Kidney (tissue), 14 donors: ENCODE data around the gene NCF2. TPM values are rescaled to one million over a fixed set of nuclear protein-coding genes. Genes with fewer than 3 reads are reported as not detected.

ENCODE experiments used
- DNase-seq, 5 donors: peaks; one replicate each; pipeline ENCODE4 v3.0.0-alpha.2; 2013 to 2020
- FAIRE-seq: peaks from 2 replicates; lab custom pipeline; 2012; peaks lifted over from hg19 to GRCh38; lab: Jason Lieb, UNC
- H3K27ac ChIP-seq, 2 donors: one replicate each; pipeline ENCODE4 v1.7.0; 2013; ENCODE audit warnings: low read depth in 2 of 2, low read length in 2 of 2, inconsistent platforms in 1 of 2
- H3K27me3 ChIP-seq: one replicate; pipeline ENCODE4 v1.7.1; 2013; ENCODE audit warnings: low read length, inconsistent platforms; ENCODE audit not compliant: control insufficient read depth, insufficient read depth
- H3K36me3 ChIP-seq, 3 donors: one replicate each; pipeline versions ENCODE4 v1.7.0 to v1.7.1; 2013; ENCODE audit warnings: low read length in 3 of 3, control low read depth in 1 of 3, inconsistent platforms in 1 of 3; ENCODE audit not compliant: insufficient read depth in 3 of 3, control insufficient read depth in 2 of 3
- H3K4me1 ChIP-seq, 3 donors: one replicate each; pipeline versions ENCODE4 v1.7.0 to v1.7.1; 2013; ENCODE audit warnings: low read length in 3 of 3, inconsistent platforms in 1 of 3, low read depth in 1 of 3; ENCODE audit not compliant: control insufficient read depth in 2 of 3, insufficient read depth in 2 of 3
- H3K4me3 ChIP-seq, 3 donors: one replicate each; pipeline versions ENCODE4 v1.7.0 to v1.8.1; 2013; ENCODE audit warnings: low read length in 3 of 3, control low read depth in 1 of 3, inconsistent platforms in 1 of 3
- H3K9ac ChIP-seq, 3 donors: one replicate each; pipeline versions ENCODE4 v1.7.0 to v1.7.1; 2013; ENCODE audit warnings: low read length in 3 of 3, control low read depth in 1 of 3, inconsistent platforms in 1 of 3
- H3K9me3 ChIP-seq, 3 donors: one replicate each; pipeline versions ENCODE4 v1.7.0 to v1.7.1; 2013; ENCODE audit warnings: low read length in 3 of 3, control low read depth in 1 of 3, inconsistent platforms in 1 of 3; ENCODE audit not compliant: control insufficient read depth in 2 of 3, insufficient read depth in 1 of 3
- CTCF ChIP-seq: IDR thresholded peaks from 3 replicates; pipeline ENCODE4 v1.5.1; 2012; ENCODE audit warnings: mild to moderate bottlenecking, moderate library complexity, borderline replicate concordance; ENCODE audit not compliant: insufficient read depth; ENCODE audit errors: extremely low read depth
- intact Hi-C: fragments of 100-400 bp; cut with DNase I; formaldehyde crosslinking; loops from one replicate; pipeline ENCODE4 v1.11.1; 2022
- polyA plus RNA-seq: library from polyadenylated mRNA; stranded (reverse); fragments of 350-450 nt; fragmentation: Illumina TruSeq; extraction: RNeasy Lipid Tissue Mini Kit (QIAGEN cat#74804); gene quantifications from one replicate; pipeline ENCODE4 v1.2.3, GENCODE V29; 2014; ENCODE audit warnings: low read depth, low replicate concordance; ENCODE audit not compliant: insufficient read depth
- total RNA-seq: library from RNA; stranded (reverse); fragmentation: NEBNext Ultra II Directional; extraction: Animal tissue kit (Norgen Biotek cat#: 25700); gene quantifications from one replicate; pipeline ENCODE4 v1.2.1, GENCODE V29; 2021
- donor health status: control.
- donor health status: control.
- donor health status: control.
- donor health status: control.
- donor health status: control.
- donor health status: DM: yes; HTN: yes; CAD: no.
- donor health status: Normal renal cell carcinoma (clear cell type).

The NCF2 gene
- total and polyA plus RNA-seq, 2 donors from 2014 or later = 2.5 to 16.7 TPM

- intact Hi-C loops = no loop called here
- Histone ChIP-seq H3K27ac (no peak overlapping the region), H3K4me3 (no peak overlapping the region), H3K9ac (no peak overlapping the region), H3K9me3 (no peaks in the 10 kb centered on the region), H3K36me3 (no peaks in the 10 kb centered on the region), H3K27me3 (no peaks in the 10 kb centered on the region), H3K4me1 (peaks cover 0 to under 1% (median 0%) of the 10 kb centered on the region in 3 donors)
- no peak for TF ChIP-seq CTCF
- FAIRE-seq (no peak), DNase-seq (no peak)
Measured at GRCh38 chr1:183572721-183573120, 17.5 kb downstream of the NCF2 start.

GRCh38 chr1:183571678-183572268 lies 18.5 kb downstream of the NCF2 start:
- no peak overlapping the region for H3K9ac ChIP-seq
- intact Hi-C loops = no loop called here
- FAIRE-seq = no peak
- H3K27me3 ChIP-seq = no peaks in the 10 kb centered on the region
- no peaks in the 10 kb centered on the region for H3K9me3 ChIP-seq
- TF ChIP-seq CTCF = no peak
- peaks cover 0 to 5% (median 0%) of the 10 kb centered on the region in 3 donors for H3K4me1 ChIP-seq
- H3K36me3 ChIP-seq = no peaks in the 10 kb centered on the region
- H3K4me3 ChIP-seq = no peak overlapping the region
- H3K27ac ChIP-seq = no peak overlapping the region
- DNase-seq = no peak

GRCh38 chr1:183570451-183570850 lies 19.8 kb downstream of the NCF2 start:
- DNase-seq (no peak), FAIRE-seq (no peak)
- no peak overlapping the region for H3K4me3 ChIP-seq
- intact Hi-C loops = no loop called here
- H3K36me3 ChIP-seq = no peaks in the 10 kb centered on the region
- H3K27ac ChIP-seq = no peak overlapping the region
- peaks cover 0 to 5% (median 0%) of the 10 kb centered on the region in 3 donors for H3K4me1 ChIP-seq
- H3K27me3 ChIP-seq = no peaks in the 10 kb centered on the region
- no peak overlapping the region for H3K9ac ChIP-seq
- H3K9me3 ChIP-seq = no peaks in the 10 kb centered on the region
- TF ChIP-seq CTCF = no peak

GRCh38 chr1:183569801-183570200 lies 20.5 kb downstream of the NCF2 start:
- Histone ChIP-seq H3K27me3 (no peaks in the 10 kb centered on the region), H3K4me3 (no peak overlapping the region), H3K9me3 (no peaks in the 10 kb centered on the region), H3K36me3 (no peaks in the 10 kb centered on the region), H3K4me1 (peaks cover 0 to 5% (median 0%) of the 10 kb centered on the region in 3 donors), H3K9ac (no peak overlapping the region), H3K27ac (no peak overlapping the region)
- DNase-seq (peak in 1 of 5 donors; percentile 12), FAIRE-seq (no peak)
- TF ChIP-seq CTCF = no peak
- intact Hi-C loops = no loop called here
